HG03196 (cell line): ENCODE results near the gene LHX1.

ENCODE experiments used
- ATAC-seq: cut with Tn5 transposase; IDR thresholded peaks from one replicate; pipeline ENCODE4 v1.9.1; 2021; ENCODE audit not compliant: unreplicated experiment

LHX1 gene

GRCh38 chr17:36921095-36921851, 16.0 kb upstream of the LHX1 start:
- no peak for ATAC-seq

DNA sequence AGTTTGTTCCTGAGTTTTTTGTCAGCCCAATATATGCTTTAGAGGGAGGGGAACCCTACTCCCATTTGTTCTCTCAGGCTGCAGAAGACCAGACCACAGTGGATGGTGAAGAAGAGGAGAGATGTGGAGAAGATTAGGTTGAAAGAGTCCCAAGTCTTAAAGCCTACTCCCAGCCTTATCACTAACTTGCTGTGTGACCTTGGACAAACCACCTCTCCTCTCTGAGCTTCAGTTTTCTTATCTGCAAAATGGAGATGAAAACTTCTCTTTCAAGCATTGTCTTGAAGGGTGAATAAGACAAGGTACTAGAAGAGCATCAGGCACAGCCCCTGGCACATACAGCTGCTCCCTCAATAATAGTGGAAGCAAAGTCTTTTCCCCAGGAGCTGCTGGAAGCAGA, 15.1 kb upstream of the LHX1 start:
- ATAC-seq, result no peak

DNA sequence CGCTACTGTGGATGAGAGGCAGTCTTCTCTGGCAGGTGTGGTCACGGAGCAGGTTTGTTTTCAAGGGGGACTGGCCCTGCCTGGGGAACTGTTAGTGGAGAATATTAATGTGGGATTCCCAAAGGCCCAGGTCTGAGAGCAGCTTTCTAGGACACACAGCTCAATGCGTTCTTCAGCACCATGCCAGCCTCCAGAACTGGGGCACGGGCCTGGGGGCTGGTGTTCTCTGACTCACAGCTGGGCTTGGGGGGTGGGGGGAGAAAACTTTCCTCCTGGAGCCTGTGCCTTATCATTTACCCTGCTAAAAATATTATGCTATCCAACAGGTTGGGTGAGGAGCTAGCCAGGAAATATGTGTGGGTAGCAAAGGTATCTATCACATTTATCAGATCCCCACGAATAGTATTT, 13.5 kb upstream of the LHX1 start:
- ATAC-seq, result no peak

DNA sequence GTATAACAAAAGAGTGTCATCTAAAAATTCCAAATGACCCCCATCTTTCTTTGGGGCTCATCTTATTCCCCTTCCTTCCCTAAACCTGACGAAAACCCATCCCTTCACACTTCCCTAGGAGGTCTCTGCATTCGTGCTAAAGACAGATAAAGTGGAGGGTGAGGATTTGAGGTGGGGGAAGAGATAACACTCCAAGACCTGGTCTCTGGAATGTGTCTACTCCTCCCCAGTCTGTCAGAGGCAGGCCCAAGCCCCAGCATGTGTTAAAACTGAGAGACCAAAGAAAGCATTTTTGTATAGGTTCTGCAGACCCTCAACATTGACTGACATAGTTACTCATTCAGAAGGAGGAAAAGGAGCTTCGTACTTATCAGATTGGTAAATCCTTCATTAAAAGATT, 11.0 kb upstream of the LHX1 start:
- no peak for ATAC-seq

- ATAC-seq, result no peak
Observed at GRCh38 chr17:36926701-36927100, 10.6 kb upstream of the LHX1 start.

DNA sequence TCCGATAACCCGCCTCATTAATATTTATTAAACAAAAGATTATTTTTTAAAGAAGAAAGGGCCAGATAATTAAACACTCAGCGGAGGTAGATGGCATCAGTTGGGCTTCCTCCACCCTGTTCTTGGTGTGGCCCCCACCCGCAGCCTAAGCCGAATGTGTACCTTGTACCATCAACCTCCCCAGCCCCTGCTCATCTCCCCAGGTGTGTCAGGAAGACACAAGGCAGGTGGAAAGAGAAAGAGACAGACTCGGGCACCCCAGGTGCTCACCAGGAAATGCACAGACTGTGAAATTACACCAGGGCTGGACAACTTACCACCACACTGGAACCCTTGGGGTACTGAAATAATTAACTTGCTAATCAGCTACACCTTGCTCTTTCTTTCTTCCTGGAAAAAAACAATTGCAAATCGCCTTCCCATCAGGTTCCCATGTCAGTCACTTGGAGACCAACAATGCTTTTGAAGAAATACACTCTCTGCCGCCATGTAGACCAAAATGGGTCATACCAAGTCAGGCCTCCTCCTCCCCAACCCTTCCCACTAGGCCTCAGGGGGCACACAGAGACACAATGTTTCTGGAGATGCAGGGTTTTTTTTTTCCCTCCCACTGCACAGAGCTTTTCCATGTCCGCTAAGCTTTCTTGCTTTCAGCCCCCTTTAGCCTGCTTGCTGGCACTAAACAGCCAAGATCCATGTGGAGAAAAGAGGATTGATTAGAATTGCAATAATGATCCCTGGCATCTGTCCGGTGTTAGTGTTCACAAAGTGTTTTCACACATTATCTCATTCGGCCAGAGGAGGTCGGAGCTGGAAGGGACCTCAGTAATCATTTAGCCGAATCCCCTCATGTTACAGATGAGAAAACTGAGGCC, 8.6 kb upstream of the LHX1 start:
- no peak for ATAC-seq

- ATAC-seq, result no peak
Observed at GRCh38 chr17:36929851-36930582, 7.3 kb upstream of the LHX1 start.

DNA sequence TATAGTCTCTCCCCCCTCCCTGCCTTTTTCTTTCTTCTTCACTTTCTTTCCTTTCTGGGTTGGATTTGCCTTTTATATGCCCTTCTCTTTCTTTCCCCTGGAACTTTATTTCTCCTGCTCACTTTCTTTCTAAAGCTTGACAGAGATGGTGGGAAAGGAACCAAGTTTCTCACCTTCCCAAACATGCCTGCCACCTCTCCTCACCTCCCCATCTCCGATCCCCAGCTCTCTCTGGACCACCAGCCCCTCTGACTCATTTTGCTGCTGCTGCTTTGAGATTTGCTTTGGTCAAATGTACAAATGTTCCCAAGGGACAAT, 6.7 kb upstream of the LHX1 start:
- no peak for ATAC-seq

DNA sequence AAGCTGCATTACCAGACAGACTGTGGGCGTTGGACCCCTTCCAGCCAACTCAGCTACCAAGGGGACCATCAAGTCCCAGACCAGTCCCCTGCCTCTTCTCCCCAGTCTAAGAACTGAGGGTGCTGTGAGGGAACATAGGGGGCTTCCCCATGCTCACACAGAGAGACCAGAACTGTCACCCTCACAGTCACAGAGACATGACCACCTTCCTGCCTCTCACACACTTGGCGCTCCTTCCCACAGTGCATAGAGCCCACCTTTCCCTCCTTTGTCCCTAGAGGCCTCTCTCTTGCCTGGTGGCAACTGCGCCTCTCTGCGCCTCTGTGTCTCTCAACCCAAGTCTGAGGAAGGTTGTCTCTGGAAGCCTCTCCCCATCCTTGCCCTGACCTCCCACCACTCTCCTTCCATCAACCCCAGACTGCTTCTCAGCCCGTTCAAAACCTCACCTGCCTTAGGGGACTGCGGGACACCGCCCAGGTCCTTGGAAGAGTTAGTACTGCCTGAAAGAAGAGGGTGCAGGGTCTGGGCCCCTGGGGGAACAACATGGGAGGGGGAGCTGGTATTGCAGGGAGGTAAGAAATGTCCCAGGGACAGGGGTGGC, 6.1 kb upstream of the LHX1 start:
- no peak for ATAC-seq

GRCh38 chr17:36931697-36932382, 5.4 kb upstream of the LHX1 start:
- ATAC-seq, result no peak

DNA sequence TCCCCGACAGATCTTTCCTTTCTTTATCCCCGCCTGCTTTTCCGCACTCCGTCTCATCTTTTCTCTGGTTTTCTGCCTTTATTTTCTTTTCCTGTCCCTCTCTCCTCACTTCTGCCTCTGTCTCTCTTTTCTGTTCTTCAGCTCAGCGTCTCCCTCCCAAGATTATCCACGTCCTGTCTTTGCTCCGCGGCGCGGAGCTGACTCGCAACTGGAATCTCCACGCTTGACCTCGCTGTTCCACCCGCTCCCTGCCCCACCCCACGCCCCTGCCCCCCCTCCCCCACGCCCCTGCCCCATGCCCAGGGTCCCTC, 4.9 kb upstream of the LHX1 start:
- ATAC-seq, result no peak

DNA sequence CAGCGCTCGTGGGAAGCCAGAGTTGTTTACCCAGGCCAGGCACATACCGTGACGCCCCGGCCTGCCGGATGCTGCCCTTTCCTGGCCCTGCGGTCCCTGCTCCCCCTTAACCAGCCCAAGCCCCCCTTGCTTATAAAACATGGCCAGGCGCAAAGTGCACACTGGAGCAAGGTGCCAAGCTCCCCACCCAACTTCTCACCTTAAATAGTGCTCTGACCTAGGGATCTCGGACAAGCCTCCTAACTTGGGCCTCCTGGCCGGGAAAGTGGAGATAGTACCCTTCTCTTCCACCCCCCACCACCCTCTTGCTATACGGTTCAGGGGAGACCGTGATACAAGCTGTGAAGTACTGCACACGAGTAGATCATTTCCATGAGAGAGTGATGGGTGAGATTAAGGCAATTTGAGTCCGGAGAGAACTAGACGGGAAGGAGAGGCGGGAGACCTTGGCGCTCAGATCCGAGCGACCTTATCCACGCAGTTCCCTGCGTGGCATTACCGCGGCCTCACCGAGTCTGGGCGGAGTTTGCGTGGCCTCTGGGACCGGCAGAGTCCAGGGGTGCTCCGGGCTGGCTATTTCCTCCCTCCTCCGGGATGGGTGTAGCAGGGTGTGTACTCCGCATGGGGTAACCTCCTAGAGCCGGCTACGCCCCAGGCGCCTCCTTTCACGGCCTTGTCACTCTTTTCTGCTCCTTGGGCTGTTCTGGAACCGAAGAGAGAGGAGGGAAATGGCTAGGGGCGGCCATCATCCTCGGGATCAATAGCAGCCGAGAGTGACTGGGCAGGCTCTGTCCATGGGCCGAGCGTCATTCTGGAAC, 4.4 kb upstream of the LHX1 start:
- ATAC-seq, result no peak

- no peak for ATAC-seq
Observed at GRCh38 chr17:36933512-36934143, 3.6 kb upstream of the LHX1 start.

DNA sequence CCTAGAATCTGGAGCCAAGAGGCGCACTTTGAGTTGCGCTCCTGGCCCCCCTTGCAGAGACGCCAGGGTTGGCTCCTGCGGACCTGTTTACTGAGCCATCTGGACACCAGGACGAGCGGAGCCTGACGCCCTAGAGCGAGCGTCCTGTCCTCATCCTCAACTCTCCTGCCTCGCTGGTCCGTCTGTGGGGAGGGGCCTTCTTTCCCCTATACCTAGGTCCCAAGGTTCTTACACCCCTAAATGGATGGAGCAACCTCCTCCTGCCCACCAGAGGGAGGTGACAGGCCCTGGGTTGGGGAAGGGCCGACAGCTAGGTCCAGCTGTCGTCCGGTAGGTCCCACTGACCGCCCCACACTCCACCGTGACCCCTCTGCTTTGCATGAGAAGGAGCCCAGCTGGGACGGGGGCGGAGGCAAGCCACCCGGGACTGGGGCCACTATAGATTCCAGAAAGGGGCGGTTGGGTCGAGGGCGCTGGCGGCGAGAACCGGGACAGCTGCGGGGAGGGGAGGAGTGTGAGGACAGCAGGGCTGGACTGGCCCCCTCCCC, 3.1 kb upstream of the LHX1 start:
- ATAC-seq, result no peak

DNA sequence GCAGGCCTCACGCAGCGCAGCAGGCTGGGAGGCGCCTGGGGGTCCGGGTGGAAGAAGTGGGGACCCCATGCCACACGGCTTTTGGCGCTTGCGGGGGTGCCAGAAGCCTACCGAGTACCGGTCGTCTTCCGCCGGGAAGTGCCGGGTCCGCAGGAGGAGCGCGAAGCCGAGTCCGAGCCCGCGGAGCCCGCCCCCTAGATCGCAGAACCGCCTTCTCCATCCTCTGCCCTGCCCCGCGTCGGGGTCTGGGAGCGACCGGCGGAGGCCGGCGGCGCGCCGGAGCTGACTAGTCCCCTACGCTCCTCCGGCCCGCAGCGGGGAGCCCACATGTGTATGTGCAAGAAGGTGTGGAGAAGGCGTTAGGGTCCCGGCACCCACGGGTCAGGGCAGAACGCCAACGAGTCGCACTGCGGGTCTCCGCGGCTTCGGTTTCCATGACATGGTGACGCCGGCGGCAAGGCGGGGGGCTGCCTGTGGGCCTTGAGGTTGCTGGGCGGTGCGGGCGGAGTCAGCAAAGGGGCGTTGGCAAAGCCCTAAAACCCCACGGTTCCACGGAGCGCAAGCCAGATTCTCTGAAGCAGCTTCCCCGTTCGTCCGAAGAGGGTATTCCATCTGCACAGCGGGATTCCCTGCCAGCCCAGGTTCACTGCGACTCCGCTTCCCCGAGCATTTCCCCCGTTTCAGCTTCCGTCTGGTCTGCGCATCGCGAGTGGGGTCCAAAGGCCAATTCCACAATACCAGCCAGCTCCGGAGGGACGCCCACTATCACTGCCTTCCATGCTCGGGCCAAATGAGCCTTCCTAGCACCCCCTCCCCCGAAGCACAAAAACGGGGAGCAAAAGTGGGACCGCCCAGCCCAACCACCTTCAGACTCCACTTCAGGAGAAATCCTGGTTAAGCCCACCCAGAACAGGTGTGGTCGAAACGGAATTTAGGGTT, 2.3 kb upstream of the LHX1 start:
- no peak for ATAC-seq

DNA sequence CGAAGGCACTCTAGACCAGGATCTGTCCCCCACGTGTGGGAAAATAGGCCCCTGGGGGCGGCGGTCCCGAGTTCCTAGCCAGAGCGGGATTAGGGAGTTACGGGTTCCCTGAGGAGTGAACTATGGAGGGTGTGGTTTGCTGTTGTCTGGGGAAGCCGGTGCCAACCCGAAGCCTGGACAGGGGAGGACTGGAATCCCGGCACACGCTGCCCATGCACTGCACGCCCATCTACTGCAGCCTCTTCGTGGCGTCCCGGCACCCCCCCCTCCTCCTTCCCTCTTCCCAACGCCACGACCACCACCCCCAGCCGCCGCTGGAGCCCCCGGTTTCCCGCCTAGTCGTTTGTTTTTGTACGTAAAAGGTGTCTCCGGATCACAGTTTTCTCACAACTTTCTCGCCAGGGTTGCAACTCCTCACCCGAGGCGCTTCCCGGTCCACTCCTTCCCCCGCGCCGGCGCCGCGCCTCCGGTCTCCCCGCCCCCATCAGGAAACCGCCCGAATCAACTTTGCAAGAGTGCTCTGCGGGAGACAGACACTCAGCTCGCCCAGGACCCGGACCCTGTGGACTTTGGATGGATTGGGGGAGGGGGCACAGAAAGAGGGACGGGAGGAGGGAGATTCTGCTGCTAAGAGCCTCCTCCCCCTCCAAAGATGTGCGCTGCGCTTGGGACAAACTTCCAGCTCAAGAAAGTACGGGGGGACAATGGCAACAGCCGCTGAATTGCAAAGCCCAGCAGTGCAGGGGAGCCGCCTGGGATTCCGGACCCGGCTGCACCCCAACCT, 1.4 kb upstream of the LHX1 start:
- ATAC-seq, result no peak

GRCh38 chr17:36936455-36937000, 747 bp upstream of the LHX1 start:
- no peak for ATAC-seq
